ENCODE data around the gene ALDH5A1.

Gene ALDH5A1

DNA sequence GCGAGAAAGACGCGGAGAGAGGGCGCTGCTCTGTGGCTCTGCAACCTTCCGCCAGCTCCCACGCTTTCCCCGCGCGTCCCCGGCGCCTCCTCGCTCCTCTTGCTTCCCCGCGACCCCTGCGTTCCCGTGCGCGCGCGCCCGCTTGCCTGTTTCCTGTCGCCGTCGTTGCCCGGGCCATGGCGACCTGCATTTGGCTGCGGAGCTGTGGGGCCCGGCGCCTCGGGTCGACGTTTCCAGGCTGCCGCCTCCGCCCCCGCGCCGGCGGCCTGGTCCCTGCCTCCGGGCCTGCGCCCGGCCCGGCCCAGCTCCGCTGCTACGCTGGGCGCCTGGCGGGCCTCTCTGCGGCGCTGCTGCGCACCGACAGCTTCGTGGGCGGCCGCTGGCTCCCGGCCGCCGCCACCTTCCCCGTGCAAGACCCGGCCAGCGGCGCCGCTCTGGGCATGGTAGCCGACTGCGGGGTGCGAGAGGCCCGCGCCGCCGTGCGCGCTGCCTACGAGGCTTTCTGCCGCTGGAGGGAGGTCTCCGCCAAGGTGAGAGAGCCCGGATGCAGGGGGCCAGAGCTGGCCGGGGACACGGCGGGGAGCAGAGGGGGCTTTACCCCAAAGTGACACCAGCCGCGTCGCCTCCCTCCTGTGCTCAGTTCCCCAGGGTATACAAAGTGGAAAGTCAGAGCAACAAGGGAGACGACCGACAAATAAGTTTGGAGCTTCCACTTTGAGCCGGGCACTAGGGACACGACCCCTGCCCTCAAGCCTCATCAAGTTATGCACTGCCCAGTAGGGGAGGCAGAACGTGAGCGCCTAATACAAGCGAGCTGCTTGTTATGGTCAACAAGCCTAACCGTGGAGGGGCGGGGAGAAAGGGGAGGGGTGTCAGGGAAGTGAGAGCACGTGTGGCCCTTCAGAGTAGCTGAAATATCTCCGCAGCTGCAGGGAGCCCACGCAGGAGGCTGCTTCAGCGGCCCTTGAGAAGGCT lies at the start of gene ALDH5A1:
Gene ALDH5A1, plus strand, starts transcription at position 149 of the 975 bp plus-strand sequence. Its CDS starts 28 bp downstream, at position 177.
- peak; percentile 88 for DNase-seq

GRCh38 chr6:24445704-24446103 lies 49.1 kb upstream of the ALDH5A1 start:
- DNase-seq: no peak

DNA sequence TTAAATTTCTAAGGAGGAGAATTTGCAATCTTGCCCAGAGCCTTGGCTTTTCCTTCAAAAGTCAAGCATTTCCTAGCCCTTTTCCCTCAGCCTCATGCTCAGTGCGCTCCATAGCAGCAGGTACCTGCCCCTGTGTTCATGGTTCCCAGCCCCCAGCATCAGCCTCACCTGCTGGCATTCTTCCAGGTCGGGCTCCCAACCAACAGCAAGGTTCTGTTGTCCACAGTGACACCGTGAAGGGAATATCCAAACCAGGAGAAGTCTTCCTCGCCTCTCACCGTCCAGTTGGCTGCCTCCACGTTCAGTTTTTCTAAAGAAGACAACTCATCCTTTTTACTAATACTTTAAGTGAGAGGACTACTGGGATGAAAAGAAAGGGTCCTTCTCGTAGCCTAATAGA lies 48.1 kb upstream of the ALDH5A1 start:
- DNase-seq: no peak

- DNase-seq: no peak
Observed at GRCh38 chr6:24448396-24448795, 46.4 kb upstream of the ALDH5A1 start.

DNA sequence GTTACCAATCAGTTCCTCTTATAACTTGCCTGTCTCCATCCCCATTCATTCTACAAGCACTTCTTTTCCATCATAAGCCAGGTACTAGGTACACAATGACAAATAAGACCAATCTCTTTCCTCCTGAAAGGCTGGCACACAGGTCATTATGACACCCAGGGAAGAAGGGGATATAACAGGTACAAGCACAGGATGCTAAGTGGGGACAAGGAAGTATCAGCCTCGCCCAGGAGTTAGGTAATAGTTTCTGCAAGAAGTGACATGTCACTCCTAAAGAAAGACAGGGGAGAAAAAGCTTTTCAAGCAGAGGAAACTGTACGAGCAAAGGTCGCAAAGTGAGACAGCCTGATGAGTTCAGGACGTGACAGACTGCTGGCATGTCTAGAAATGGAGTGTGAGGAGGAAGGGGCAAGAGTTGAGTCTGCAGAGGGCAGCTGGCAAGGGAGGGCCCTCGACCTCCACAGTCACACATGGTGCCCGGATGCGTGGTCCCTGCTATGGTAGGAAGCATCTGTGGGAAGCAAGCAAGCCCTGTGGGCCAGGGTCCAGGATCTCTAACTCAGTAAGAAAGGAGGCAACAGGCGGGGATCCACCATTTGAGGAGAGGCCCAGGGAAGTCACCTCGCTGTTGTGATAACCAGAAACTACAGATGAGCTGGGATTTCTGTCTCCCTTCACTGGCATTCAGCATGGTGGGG lies 45.8 kb upstream of the ALDH5A1 start:
- DNase-seq: no peak

- DNase-seq: no peak
Observed at GRCh38 chr6:24451581-24452388, 43.0 kb upstream of the ALDH5A1 start.

DNA sequence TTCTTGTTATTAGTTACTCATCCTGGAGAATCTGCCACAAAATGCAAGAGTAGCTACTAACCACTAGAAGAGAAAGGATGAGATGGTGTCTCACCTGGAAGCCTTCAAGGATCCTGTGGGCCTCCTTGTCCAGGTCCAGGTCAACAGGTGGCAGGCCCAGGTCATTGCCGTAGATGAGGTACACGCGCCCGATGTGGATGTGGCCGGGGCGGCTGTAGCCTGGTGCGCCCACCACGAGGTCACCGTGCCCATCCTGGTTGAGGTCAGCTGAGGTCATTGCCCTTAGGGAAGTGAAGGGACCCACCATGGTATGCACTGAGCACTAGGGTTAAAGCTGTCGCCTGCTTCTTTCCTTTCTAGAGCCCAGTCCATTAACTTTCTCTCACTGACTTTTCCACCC lies 40.8 kb upstream of the ALDH5A1 start:
- DNase-seq: no peak

GRCh38 chr6:24454452-24454851 lies 40.3 kb upstream of the ALDH5A1 start:
- no peak for DNase-seq

GRCh38 chr6:24455061-24455460 lies 39.7 kb upstream of the ALDH5A1 start:
- DNase-seq: no peak

GRCh38 chr6:24458134-24458533 lies 36.6 kb upstream of the ALDH5A1 start:
- DNase-seq: no peak

GRCh38 chr6:24458941-24459340 lies 35.8 kb upstream of the ALDH5A1 start:
- no peak for DNase-seq

DNA sequence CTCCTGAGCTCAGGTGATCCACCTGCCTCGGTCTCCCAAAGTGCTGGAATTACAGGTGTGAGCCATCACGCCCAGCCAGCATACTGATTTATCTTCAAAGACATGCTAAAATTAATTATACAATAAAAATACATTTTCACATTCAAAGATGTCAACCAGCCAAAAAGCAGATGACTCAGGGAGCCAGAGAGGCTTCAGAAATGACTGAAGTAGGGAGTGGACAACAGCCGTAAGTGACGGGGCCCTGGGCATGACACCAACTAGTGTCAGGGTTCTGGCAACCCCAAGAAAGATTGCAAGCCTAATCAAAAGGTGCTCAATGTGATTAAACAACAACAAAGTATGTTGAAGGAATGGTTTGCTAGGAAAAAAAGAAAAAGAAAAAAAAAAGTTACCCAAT lies 33.8 kb upstream of the ALDH5A1 start:
- DNase-seq: no peak

GRCh38 chr6:24464253-24465038 lies 30.3 kb upstream of the ALDH5A1 start:
- DNase-seq: no peak

GRCh38 chr6:24469811-24470210 lies 25.0 kb upstream of the ALDH5A1 start:
- DNase-seq: no peak

DNA sequence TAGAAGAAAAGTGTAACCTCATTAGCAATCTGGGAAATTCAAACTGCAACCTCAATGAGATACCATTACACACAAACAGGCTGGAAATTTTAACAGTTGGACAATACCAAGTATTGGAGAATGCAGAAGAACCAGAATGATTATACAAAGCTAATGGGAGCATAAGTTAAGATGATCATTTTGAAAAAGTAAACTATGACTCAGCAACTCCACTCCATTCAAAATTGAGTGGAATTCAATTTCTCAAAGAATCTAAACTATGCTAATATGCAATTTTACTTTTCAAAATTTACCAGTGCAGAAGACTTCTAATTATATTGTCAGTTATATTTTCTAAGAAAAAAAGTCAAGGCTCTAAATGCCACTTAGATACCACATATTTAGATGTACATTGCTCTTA lies 22.6 kb upstream of the ALDH5A1 start:
- no peak for DNase-seq

DNA sequence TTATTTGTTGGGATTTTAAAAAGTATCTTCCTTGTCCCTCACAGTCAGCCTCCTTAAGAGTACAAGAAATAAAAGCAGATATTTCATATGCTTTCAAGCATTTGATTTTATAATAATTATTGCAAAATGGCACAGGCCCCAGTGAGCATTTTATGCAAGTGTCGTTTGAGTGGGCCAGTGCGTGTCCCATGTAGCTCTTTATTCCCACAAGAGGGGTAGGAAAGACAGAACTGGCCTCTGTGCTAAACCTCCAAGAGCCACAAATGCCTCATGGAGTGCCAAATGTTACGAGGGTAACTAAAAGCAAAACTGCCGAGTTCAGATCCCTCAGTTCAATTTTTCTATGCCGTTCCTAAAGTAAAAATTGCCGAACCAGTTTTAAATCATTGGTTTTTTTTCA lies 18.1 kb upstream of the ALDH5A1 start:
- DNase-seq: no peak

DNA sequence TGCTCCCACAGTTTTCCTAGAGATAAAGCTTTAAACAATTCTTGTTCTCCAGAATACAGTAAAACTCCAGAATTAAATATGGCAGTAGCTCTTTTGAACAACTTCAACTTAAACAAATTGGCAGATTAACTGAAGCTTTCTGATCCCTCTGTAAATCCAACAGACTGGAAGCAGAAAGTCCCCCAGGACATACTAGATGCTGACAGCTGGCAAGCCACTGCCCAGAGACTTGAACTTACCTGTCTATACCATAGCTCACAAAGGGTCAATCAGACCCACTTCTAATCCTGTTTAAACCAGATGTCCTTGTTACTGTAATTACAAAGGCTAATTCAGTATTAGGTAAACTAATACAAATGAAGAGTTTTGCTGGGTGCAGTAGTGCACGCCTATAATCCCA lies 17.7 kb upstream of the ALDH5A1 start:
- no peak for DNase-seq

- DNase-seq: no peak
Observed at GRCh38 chr6:24478903-24479302, 15.9 kb upstream of the ALDH5A1 start.

DNA sequence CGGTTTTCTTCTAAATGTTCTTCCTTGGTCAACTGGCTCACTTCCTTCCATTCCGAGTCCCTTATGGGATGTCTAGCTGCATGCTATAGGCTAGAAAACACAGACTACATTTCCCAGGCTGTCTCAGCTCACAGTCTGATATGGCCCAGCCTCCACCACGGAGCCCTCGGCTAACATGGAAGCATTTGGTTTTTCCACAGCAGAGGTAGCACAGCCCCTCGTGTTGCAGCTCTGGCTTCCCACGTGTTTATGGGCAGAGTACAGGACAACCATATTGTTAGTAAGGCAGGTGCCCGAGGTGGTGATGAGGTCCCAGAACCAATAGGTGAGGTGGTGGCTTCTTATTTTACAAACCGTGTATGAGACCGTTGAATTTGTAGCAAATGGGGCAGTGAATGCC lies 14.1 kb upstream of the ALDH5A1 start:
- no peak for DNase-seq

GRCh38 chr6:24481449-24481848 lies 13.3 kb upstream of the ALDH5A1 start:
- DNase-seq: no peak

DNA sequence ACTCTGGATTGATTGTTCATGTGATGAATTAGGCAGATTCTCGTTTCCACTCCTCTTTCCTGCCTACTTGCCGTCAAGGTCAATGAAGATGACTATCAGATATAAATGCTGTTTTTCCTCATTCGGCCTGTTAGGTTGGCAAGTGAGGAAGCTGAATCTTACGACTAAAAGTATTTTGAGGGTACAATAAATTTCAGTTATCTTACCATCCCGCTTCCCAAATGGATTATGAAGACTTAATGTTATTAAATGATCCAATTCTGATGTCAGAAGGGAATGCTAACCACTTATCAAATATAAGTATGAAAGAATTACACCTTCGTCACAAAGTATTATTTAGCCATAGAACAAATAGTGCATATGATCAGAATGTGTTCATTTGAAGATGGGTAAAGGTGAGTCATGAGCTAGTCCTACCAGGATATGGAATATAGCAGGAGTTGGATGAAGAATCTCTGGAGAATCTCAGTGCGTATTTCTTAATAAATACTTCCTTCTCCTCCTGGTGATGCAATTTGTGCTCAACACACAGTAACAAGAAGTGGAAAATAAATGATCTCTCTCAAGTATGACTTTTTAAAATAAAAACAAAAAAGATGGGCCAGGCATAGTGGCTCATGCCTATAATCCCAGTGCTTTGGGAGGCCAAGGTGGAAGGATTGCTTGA lies 10.0 kb upstream of the ALDH5A1 start:
- DNase-seq: no peak

DNA sequence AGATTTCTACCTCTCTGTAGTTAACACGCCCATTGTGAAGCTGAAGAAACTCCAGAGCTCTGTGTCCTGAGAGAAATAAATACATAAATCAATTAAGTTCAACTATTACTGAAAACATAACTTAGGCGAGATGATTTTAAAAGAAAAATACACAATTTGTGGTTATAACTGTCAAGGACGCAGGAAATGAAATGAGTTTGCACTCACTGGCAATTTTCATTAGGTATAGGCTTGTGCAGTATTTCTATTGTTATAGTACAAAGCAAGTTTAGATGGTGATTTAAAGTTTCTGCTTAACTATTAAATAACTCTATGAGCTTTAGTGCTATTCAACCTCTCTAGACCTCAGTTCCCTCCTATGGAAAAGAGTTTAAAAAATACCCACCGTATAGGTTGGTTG lies 8.7 kb upstream of the ALDH5A1 start:
- DNase-seq: no peak
